GM18508 (cell line): Measurements from ENCODE around the gene MAGEA10.
"Not testable (repeated sequence)": the region's sequence is repeated elsewhere in the genome, so short reads cannot be mapped to it uniquely, and the experiment has no call there.

ENCODE experiments used
- ATAC-seq: cut with Tn5 transposase; IDR thresholded peaks from one replicate; pipeline ENCODE4 v1.9.1; 2021; ENCODE audit warnings: moderate number of reproducible peaks; ENCODE audit not compliant: insufficient read depth, unreplicated experiment

MAGEA10 gene

GRCh38 chrX:152138388-152138784, at the start of gene MAGEA10:
TSS of gene MAGEA10 (minus strand) at chrX:152138577. CDS start at chrX:152135620, 2,957 bp downstream.
- ATAC-seq = no peak

GRCh38 chrX:152177497-152178269, 39.3 kb upstream of the MAGEA10 start:
- no peak for ATAC-seq

GRCh38 chrX:152177052-152177451, 38.7 kb upstream of the MAGEA10 start:
- no peak for ATAC-seq

GRCh38 chrX:152175892-152176291, 37.5 kb upstream of the MAGEA10 start:
- ATAC-seq = not testable (repeated sequence)

- not testable (repeated sequence) for ATAC-seq
Observed at GRCh38 chrX:152173923-152174322, 35.5 kb upstream of the MAGEA10 start.

- no peak for ATAC-seq
Observed at GRCh38 chrX:152170621-152171020, 32.2 kb upstream of the MAGEA10 start.

- ATAC-seq = no peak
Observed at GRCh38 chrX:152165033-152165743, 26.8 kb upstream of the MAGEA10 start.

GRCh38 chrX:152157042-152157441, 18.7 kb upstream of the MAGEA10 start:
- ATAC-seq = no peak

- no peak for ATAC-seq
Observed at GRCh38 chrX:152155766-152156310, 17.5 kb upstream of the MAGEA10 start.

GRCh38 chrX:152154050-152154449, 15.7 kb upstream of the MAGEA10 start:
- ATAC-seq = no peak

- ATAC-seq = no peak
Observed at GRCh38 chrX:152151256-152151655, 12.9 kb upstream of the MAGEA10 start.

GRCh38 chrX:152149648-152150047, 11.3 kb upstream of the MAGEA10 start:
- no peak for ATAC-seq

GRCh38 chrX:152139589-152139988, 1.2 kb upstream of the MAGEA10 start:
- no peak for ATAC-seq

GRCh38 chrX:152137771-152138387, 498 bp downstream of the MAGEA10 start:
- ATAC-seq = no peak

GRCh38 chrX:152136312-152136711, 2.1 kb downstream of the MAGEA10 start:
- no peak for ATAC-seq

- no peak for ATAC-seq
Observed at GRCh38 chrX:152131525-152131924, 6.9 kb downstream of the MAGEA10 start.

GRCh38 chrX:152129069-152129844, 9.1 kb downstream of the MAGEA10 start:
- ATAC-seq = not testable (repeated sequence)

- no peak for ATAC-seq
Observed at GRCh38 chrX:152117305-152117704, 21.1 kb downstream of the MAGEA10 start.

GRCh38 chrX:152108527-152108926, 29.9 kb downstream of the MAGEA10 start:
- no peak for ATAC-seq

- no peak for ATAC-seq
Observed at GRCh38 chrX:152103866-152104265, 34.5 kb downstream of the MAGEA10 start.
